SJCRH30 (cell line): Measurements from ENCODE around the gene ZNF850. TPM values are rescaled to one million over a fixed set of nuclear protein-coding genes. Genes with fewer than 3 reads are reported as not detected.
"Not testable (repeated sequence)": the region's sequence is repeated elsewhere in the genome, so short reads cannot be mapped to it uniquely, and the experiment has no call there.

Experiments
- DNase-seq, 2 experiments: peaks; one replicate each; pipeline ENCODE4 v3.0.0-alpha.2; 2015 to 2020
- H3K27ac ChIP-seq: fragments of 250-450 bp; sonication (Bioruptor Pico); 2 replicates; pipeline ENCODE4 v1.5.1; 2020; ENCODE audit warnings: mild to moderate bottlenecking, moderate library complexity
- H3K27me3 ChIP-seq: fragments of 250-450 bp; sonication (Bioruptor Pico); 2 replicates; pipeline ENCODE4 v1.5.1; 2020; ENCODE audit warnings: mild to moderate bottlenecking, moderate library complexity
- H3K36me3 ChIP-seq: fragments of 250-450 bp; sonication (Bioruptor Pico); 2 replicates; pipeline ENCODE4 v1.5.1; 2020; ENCODE audit warnings: mild to moderate bottlenecking, moderate library complexity
- H3K4me1 ChIP-seq: fragments of 250-450 bp; sonication (Bioruptor Pico); 2 replicates; pipeline ENCODE4 v1.5.1; 2020; ENCODE audit warnings: mild to moderate bottlenecking, moderate library complexity
- H3K4me3 ChIP-seq: fragments of 250-450 bp; sonication (Bioruptor Pico); 2 replicates; pipeline ENCODE4 v1.5.1; 2020; ENCODE audit warnings: mild to moderate bottlenecking, moderate library complexity
- H3K9me3 ChIP-seq: fragments of 250-450 bp; sonication (Bioruptor Pico); replicated peaks from 2 replicates; pipeline ENCODE4 v1.5.1; 2020; ENCODE audit warnings: mild to moderate bottlenecking, moderate library complexity
- total RNA-seq: library from RNA; depleted of rRNA; stranded (reverse); fragments of >200 nt; shearing (Covaris generic); gene quantifications from 2 replicates; pipeline ENCODE4 v1.2.3, GENCODE V29; 2014

The ZNF850 gene
- total RNA-seq, 1 experiment from 2014 or later: 28.6 TPM

GRCh38 chr19:36748431-36749275, 24.0 kb downstream of the ZNF850 start:
- DNase-seq: no peak
- Histone ChIP-seq H3K4me1 (no peaks in the 10 kb centered on the region), H3K9me3 (peaks cover 69% of the 10 kb centered on the region), H3K36me3 (peaks cover 97% of the 10 kb centered on the region), H3K4me3 (no peak overlapping the region), H3K27ac (no peak overlapping the region), H3K27me3 (no peaks in the 10 kb centered on the region)

DNA sequence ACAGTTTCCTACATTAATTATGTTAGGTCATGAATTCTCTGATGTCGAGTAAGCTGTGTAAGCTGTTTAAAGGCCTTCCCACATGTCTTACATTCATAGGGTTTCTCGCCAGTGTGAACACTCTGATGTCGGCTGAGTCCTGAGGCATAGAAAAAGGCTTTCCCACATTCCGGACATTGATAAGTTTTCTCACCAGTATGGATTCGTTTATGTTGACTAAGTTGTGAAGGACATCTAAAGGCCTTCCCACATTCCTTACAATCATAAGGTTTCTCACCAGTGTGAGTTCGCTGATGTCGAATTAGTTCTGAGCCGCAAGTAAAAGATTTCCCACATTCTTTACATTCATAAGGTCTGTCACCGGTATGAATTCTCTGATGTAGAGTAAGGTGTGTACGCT, 24.9 kb downstream of the ZNF850 start:
- Histone ChIP-seq H3K27me3 (no peaks in the 10 kb centered on the region), H3K4me1 (no peaks in the 10 kb centered on the region), H3K36me3 (peaks cover 88% of the 10 kb centered on the region), H3K27ac (no peak overlapping the region), H3K4me3 (no peak overlapping the region), H3K9me3 (peaks cover 68% of the 10 kb centered on the region)
- no peak for DNase-seq

DNA sequence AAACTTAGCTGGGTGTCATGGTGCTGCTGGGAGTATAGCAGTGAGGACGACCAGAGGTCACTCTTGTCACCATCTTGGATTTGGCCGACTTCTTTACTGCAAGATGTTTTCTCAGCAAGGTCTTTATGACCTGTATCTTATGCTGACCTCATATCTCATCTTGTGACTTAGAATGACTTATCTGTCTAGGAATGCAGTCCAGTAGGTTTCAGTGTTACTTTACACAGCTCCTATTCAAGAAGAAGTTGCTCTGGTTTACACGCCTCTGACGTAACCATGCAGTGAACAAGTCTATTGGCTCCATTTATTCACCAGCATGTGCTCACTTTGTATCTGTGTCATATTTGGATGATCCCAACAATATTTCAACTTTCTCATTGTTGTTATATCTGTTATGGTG, 26.7 kb downstream of the ZNF850 start:
- H3K27ac ChIP-seq: no peak overlapping the region
- peaks cover 54% of the 10 kb centered on the region for H3K9me3 ChIP-seq
- H3K27me3 ChIP-seq: no peaks in the 10 kb centered on the region
- DNase-seq: no peak
- peaks cover 70% of the 10 kb centered on the region for H3K36me3 ChIP-seq
- H3K4me3 ChIP-seq: no peak overlapping the region
- H3K4me1 ChIP-seq: no peaks in the 10 kb centered on the region

DNA sequence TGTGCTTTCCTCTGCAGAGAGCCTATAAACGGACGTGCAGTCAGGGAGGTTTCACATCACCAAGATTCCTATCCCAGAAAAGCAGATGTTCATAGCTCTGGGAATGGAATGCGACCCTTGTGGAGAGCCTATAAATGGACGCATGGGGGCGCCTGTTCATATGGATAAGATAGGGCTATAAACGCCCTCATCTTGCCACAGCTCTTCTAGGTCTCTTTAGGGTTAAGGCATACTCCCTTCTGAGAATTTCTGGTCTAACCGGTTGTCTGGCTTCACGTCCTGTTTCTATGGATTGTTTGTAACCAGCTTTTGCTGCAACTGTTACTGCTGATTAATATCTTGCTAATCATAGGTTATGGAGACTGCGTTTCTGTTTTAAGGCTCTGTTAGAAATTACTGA, 36.4 kb downstream of the ZNF850 start:
- H3K4me1 ChIP-seq, H3K4me3 ChIP-seq, H3K27ac ChIP-seq, H3K36me3 ChIP-seq, DNase-seq, H3K27me3 ChIP-seq: not testable (repeated sequence)
- peaks cover 31% of the 10 kb centered on the region for H3K9me3 ChIP-seq

DNA sequence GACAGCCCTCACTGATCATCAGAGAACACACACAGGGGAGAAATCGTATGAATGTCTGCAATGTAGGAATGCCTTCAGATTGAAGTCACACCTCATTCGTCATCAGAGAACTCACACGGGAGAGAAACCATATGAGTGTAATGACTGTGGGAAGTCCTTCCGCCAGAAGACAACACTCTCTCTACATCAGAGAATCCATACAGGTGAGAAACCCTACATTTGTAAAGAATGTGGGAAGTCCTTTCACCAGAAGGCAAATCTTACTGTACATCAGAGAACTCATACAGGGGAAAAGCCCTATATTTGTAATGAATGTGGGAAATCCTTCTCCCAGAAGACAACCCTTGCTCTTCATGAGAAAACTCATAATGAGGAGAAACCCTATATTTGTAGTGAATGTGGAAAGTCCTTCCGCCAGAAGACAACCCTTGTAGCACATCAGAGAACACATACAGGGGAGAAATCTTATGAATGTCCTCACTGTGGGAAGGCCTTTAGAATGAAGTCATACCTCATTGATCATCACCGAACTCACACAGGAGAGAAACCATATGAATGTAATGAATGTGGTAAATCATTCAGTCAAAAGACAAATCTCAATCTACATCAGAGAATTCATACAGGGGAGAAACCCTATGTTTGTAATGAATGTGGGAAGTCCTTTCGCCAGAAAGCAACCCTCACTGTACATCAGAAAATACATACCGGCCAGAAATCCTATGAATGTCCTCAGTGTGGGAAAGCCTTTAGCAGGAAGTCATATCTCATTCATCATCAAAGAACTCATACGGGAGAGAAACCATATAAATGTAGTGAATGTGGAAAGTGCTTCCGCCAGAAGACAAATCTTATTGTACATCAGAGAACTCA, 52.7 kb downstream of the ZNF850 start:
- Histone ChIP-seq H3K4me1 (no peaks in the 10 kb centered on the region), H3K27me3 (no peaks in the 10 kb centered on the region), H3K4me3 (no peak overlapping the region), H3K36me3 (peaks cover 81% of the 10 kb centered on the region), H3K9me3 (peaks cover 71% of the 10 kb centered on the region), H3K27ac (no peak overlapping the region)
- peak in 1 of 2 experiments; percentile 30 for DNase-seq

DNA sequence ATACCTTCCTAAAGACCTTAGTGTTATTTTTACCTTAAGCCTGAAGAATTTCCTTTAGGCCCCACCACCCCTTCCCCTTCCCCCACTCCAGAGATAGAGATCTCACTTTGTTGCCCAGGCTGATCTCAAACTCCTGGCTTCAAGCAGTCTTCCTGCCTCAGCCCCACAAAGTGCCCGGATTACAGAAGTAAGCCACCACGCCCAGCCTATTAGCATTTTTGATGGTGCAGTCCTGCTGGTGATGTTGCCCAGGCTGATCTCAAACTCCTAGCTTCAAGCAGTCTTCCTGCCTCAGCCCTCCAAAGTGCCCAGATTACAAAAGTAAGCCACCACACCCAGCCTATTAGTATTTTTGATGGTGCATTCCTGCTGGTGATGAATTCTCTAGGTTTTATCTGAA, 63.2 kb downstream of the ZNF850 start:
- Histone ChIP-seq H3K9me3 (peaks cover 70% of the 10 kb centered on the region), H3K36me3 (peaks cover 78% of the 10 kb centered on the region), H3K27ac (no peak overlapping the region), H3K4me3 (no peak overlapping the region), H3K4me1 (no peaks in the 10 kb centered on the region), H3K27me3 (no peaks in the 10 kb centered on the region)
- DNase-seq: no peak

DNA sequence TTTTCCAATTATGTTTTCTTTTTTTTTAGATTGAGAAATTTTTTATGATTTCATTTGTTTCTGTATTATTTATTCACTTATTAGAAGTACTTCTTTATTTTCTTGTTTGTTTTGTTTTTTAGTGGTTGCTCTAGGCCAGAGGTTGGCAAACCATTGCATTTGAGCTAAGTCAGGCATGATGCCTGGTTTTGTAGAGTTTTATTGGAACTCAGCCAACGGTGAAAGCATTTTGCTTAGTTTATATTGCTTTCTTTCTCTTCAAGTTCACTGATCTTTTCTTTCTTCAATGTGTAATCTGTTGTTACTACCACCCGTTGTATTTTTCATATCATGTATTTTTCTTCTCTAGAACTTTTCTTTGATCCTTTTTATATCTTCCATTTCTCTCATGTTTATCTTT, 65.5 kb downstream of the ZNF850 start:
- DNase-seq: no peak
- Histone ChIP-seq H3K9me3 (peaks cover 61% of the 10 kb centered on the region), H3K36me3 (peaks cover 61% of the 10 kb centered on the region), H3K4me3 (no peak overlapping the region), H3K27ac (no peak overlapping the region), H3K27me3 (no peaks in the 10 kb centered on the region), H3K4me1 (no peaks in the 10 kb centered on the region)

- peak overlapping the region; percentile 89 for H3K4me3 ChIP-seq
- H3K27me3 ChIP-seq: no peaks in the 10 kb centered on the region
- peaks cover 67% of the 10 kb centered on the region for H3K36me3 ChIP-seq
- peaks cover 34% of the 10 kb centered on the region for H3K9me3 ChIP-seq
- H3K4me1 ChIP-seq: no peaks in the 10 kb centered on the region
- H3K27ac ChIP-seq: peak overlapping the region; percentile 88
- DNase-seq: no peak
Observed at GRCh38 chr19:36688058-36688457, 84.5 kb downstream of the ZNF850 start.

GRCh38 chr19:36687214-36688056, 85.2 kb downstream of the ZNF850 start, which contains the start of gene ZNF567:
Gene ZNF567, plus strand, starts transcription at chr19:36687612. Its CDS starts 7,256 bp downstream, at chr19:36694868.
- Histone ChIP-seq H3K36me3 (peaks cover 64% of the 10 kb centered on the region), H3K4me1 (no peaks in the 10 kb centered on the region), H3K27me3 (no peaks in the 10 kb centered on the region), H3K27ac (peak within 1 kb of the TSS; percentile 88), H3K9me3 (peaks cover 31% of the 10 kb centered on the region), H3K4me3 (peak within 1 kb of the TSS; percentile 89)
- DNase-seq: peak; percentile 98 to 99

- DNase-seq: peak; percentile 85 to 90
- peak overlapping the region; percentile 88 for H3K27ac ChIP-seq
Observed at GRCh38 chr19:36686365-36687213, 86.0 kb downstream of the ZNF850 start.

DNA sequence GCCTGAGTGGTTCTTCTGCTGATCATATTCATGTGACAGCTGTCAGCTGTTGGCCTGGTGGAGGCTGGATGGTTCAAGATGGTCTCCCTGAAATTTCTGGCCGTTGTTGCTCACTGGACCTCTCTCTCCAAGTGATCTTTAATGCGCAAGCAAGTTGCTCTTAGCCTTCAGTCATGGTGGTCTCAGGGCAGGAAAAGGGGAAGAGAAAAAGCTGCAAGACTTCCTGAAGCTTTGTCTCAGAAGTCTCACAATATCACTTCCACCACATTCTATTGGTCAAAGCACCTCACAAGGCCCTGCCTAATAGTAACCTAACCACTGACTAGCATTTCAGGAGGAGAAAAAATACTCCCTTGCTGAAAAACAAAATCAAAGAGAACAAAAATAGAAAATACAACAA, 86.8 kb downstream of the ZNF850 start:
- Histone ChIP-seq H3K4me3 (peak overlapping the region; percentile 89), H3K4me1 (no peaks in the 10 kb centered on the region)
- DNase-seq: peak in 1 of 2 experiments; percentile 11

More at GRCh38 chr19:36686365-36687213, 86.0 kb downstream of the ZNF850 start:
- Histone ChIP-seq H3K4me1 (no peaks in the 10 kb centered on the region), H3K27me3 (no peaks in the 10 kb centered on the region), H3K36me3 (peaks cover 58% of the 10 kb centered on the region), H3K4me3 (peak overlapping the region; percentile 89), H3K9me3 (peaks cover 24% of the 10 kb centered on the region)

DNA sequence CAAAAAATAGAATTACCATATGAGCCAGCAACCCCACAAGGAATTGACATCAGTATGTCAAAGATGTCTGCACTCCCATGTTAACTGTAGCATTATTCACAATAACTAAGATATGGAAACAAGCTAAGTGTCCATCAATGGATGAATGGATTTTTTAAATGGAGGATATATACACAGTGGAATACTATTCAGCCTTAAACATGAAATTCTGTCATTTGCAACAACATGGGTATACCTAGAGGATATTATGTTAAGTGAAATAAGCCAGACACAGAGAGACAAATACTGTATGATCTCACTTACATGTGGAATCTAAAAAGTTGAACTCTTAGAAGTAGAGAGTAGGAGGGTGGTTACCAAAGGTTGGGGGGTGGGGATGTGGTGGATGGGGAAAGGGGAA, 93.2 kb downstream of the ZNF850 start:
- H3K27ac ChIP-seq: no peak overlapping the region
- H3K4me1 ChIP-seq: no peaks in the 10 kb centered on the region
- peaks cover 10% of the 10 kb centered on the region for H3K9me3 ChIP-seq
- H3K27me3 ChIP-seq: no peaks in the 10 kb centered on the region
- no peak for DNase-seq
- peaks cover 64% of the 10 kb centered on the region for H3K36me3 ChIP-seq
- H3K4me3 ChIP-seq: no peak overlapping the region

More for the DNA sequence above, 86.8 kb downstream of the ZNF850 start:
- Histone ChIP-seq H3K9me3 (peaks cover 16% of the 10 kb centered on the region), H3K27me3 (no peaks in the 10 kb centered on the region), H3K36me3 (peaks cover 58% of the 10 kb centered on the region), H3K27ac (no peak overlapping the region; the same call in 1 of the 2 replicates)

DNA sequence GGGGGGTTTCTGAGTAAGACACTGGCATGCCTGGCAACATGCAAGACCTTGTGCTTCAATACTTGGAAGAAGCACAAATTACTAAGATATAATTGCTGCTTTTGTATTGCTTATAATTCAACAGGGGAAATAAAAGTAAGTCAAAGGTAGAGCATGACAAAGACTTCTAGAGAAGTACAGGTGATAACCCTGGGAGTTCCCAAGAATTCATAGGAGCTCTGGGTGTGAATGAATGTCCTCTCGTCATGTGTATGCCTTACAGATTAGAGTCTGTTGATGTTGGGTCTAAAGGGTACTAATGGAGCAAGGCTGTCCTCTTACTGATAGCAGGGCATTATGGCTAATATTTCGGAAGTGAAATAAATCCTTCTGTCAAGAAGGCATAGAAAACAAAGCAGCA, 98.4 kb downstream of the ZNF850 start:
- Histone ChIP-seq H3K27ac (no peak overlapping the region), H3K4me1 (no peaks in the 10 kb centered on the region), H3K4me3 (no peak overlapping the region), H3K9me3 (peaks cover 2% of the 10 kb centered on the region; the same call in 1 of the 2 replicates), H3K36me3 (peaks cover 39% of the 10 kb centered on the region), H3K27me3 (no peaks in the 10 kb centered on the region)
- no peak for DNase-seq
